GM19240 (cell line): Measurements from ENCODE around the gene GJA5.
"Not testable (repeated sequence)": the region's sequence is repeated elsewhere in the genome, so short reads cannot be mapped to it uniquely, and the experiment has no call there.

Experiments
- DNase-seq: peaks from one replicate; pipeline ENCODE4 v3.0.0; 2011; ENCODE audit warnings: low spot score; ENCODE audit not compliant: insufficient read length

GJA5 gene

DNA sequence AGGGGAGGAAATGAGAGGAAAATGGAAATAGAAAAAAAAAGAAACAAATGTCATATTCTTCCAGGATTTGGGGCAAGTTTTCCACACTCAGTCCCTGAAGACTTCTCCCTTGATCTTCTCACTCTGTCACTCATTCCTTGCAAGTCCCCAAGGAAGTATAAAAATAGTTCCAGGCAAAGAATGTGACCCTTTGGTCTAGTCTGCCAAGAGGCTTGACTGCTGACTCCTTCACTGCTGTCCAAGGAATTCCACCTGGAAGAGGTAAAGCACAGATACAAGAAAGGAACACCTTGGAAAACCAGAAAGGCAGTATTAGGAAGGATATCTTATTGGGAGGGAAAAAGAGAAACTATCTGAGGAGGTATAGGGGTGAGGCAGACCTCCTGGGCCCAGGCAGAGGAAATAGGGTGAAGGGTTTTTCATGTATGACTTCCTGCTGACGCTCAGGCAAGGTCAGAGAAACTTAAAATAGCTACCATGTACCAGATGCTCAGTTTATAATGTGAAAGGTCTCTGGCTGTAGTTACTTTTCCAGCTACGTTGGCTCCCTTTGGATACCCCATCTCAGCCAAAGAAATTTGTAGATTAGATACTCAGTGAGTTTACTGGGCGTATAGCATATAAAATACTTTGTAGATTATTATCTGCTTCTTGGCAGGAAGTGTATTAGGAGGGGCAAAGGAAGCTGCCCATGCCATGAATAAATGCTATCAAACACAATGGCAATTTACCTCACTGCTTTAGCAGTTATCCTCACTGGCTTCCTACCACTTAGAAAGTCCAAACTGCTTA is 2.0 kb upstream of the GJA5 start:
- no peak for DNase-seq

DNA sequence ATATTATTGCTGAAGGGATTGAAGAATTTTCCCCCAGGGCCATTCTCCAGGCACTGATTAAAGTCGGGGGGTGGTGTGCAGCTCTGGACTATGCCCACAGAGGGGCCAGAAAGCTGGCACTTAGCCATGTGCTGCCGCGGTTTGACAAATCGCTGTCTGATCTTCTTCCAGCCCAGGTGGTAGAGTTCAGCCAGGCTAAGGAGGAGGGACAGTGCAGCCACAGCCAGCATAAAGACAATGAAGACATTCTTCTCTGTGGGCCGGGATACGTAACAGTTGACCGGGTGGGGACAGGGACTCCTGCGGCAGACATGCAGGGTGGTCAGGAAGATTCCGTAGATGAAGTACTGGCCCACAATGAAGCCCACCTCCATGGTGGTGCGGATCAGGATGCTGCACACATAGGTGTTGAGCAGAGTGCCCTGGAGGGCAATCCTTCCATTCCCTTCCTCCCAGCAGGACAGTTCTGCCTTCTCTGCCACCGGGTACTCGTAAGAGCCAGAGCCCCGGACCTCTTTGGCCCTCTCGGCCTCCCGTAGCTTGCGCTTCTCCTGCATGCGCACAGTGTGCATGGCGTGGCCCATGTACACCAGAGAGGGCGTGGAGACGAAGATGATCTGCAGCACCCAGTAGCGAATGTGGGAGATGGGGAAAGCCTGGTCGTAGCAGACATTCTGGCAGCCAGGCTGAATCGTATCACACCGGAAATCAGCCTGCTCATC is 1.9 kb downstream of the GJA5 start:
- DNase-seq, result no peak

DNA sequence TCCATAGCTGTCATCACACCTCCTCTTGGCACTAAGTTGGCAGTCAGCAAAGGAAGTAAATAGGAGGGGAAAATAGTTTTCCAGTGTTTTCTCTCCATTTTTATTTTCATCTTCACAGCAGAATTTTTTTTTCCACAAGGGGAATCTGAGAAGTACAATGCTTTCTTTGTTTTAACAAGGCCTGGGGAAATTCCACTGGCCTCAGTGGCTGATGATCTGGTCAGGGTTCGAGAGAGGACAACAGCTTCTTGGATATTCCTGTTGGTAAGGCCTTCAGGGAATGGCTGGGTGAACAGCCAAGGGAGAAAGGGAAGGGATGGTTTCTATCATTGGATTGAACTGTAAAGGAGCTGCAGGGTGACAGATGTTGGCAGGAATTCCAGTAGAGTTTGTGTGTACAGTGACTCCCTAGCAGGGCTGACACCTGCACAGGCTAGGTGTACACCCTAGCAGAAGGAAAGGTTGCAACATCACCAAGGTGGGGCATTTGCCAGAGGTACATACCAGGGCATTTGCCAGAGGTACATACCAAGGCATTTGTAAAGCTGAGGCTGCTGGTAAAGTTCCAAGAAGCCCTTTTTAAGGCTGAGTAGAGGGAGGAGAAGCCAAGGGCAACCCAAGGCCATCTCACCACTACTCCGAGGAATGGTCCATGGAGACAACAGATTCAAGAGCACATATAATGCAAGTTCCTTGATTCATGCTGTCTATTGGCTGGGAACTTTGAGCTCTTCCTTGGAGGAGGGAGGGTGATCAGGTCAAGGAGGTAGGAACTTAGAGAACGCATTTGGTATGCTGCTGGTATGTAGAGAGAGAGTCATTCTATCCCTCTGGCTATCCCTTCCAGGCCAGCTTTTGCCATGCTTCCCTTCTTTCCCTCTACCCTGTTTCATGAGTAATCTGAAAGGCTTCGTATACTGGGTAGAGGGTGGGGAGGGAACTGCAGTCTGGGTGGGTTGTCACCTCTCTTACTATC is 3.1 kb downstream of the GJA5 start:
- DNase-seq, result no peak

DNA sequence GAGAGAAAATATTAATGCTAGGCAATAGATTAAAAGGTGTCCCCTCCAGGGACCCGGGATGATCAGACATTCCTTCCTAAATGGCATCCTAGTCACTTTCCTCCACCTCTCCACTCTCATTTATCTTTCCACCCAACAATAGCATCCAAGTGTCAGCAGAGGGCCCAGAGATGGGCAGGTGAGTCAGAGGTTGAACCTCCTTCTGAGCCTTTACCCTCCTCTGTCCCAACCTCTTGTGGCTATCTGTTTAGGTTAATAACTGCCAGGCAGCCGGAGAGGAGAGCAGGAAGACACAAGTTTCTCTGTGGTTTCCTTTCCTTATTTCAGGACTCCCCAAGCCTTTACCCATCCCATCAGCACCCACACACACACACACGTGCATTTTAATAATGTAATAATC is 4.1 kb downstream of the GJA5 start:
- no peak for DNase-seq

DNA sequence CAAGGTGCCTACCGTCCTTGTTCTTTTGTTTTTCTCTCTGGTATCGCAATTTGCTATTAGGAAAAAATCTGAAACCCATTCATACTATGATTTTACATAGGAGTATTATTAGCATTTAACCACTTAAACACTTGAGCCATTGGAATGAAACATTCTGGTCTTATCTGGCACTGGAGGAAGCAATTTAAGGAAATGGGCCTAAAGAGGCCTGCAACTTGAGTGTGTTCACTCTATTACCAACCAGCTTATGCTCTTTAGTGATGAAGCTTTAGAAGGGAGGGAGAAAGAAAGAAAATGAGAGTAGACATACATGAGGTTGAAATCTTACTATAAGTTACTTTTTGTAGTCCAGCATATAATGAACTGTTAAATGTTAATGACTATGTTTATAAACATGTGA is 5.7 kb downstream of the GJA5 start:
- DNase-seq, result no peak

DNA sequence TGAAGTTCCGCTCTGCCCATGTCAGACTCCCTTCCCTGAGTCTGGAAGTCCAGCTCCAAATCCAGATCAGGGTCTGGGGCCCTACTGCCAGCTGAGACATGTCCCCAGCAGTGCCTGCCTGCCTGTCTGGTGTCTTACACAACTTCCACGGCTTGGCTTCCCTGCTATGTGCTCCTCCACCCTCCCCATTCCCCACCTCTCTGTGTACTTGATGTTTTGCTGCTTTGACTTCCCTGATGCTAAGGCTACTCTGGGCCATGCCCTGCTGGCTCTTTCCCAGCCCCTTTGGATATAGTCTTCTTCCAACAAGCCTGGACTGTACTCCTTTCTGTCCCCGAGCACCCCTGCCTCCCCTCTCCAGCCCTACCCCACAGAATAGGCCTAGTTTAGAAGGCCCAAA is 7.3 kb downstream of the GJA5 start:
- DNase-seq, result no peak

DNA sequence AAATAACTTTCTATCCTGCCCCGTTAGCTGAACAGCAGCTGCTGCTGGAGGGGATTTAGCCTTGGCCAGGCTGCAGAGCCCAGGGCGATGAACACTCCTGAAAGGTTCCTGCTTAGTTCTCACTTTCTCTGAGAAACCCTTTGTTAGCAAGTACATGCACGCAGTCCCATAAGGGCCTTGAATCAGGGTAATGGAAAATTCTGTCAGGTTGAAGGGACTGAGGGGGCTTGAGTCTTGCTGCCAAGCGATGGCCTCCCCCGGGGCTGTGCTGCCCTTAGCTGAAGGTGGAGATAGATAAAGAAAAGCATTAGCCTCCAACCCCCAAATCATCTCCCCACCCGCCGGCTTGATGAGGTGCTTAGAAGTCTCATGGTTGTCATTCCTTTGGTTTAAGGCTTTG is 7.9 kb downstream of the GJA5 start:
- no peak for DNase-seq

DNA sequence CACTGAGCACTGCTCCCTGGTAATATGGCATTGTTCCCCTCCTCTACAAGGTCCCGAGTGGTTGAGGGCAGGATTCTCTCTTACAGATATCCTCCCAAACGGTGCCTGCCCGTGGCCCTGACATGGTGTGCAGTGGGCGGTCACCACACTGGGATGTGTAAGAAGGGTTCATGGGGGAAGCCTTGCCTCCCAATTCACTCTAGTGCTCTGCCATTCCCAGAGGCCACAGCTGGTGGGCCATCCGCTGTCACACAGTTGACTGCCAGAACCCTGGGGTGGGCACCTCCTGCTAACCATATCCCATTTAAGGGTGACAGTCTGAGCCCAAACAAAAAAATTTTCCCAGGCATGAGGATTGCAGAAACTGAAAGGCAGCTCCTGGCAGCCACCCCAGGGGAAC is 9.1 kb downstream of the GJA5 start:
- no peak for DNase-seq

DNA sequence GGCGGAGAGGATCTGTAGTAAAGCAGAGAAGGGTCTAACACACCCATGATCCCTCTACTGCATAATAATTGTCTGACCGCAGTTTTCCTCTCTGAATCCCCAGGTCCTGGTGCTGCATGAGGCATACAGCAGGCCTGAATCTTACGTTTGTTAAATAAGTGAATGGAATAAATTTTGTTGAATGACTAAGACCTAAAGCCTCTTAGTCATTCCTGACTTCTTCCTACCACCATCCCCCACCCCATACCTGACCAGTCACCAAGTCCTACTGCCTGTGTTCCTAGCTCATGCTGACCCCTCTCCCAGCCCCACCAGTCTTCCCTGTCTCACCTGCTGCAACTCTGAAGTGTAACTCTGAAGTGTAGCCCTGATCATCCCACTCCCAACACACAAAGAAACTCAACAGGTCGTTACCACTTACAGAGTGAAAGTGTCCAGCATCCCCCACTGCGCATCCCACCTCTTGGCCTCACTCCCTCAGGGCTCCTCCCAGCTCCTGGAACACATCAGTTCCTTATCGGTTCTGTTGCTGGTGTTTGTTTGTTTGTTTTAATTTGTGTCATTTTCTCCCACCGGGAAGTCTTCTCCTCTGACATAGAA is 9.7 kb downstream of the GJA5 start:
- no peak for DNase-seq

DNA sequence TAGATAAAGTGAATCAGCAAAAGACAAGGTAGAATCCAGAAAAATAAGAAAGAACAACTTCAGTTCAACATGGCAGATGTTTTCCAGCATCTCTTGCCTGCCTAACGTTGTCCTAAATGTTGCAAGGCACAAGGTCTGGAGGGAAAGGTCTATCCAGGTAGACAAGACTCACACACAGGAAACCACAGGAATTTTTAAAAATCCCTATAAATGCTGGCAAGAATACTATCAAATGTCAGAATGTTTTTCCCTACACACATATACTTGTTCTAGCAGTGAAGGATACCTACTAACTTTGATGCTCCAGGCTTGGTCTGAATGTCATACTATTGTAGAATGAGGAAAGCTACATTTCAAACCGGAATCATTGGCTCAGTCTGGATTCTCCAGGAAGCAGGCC is 10.6 kb downstream of the GJA5 start:
- no peak for DNase-seq

DNA sequence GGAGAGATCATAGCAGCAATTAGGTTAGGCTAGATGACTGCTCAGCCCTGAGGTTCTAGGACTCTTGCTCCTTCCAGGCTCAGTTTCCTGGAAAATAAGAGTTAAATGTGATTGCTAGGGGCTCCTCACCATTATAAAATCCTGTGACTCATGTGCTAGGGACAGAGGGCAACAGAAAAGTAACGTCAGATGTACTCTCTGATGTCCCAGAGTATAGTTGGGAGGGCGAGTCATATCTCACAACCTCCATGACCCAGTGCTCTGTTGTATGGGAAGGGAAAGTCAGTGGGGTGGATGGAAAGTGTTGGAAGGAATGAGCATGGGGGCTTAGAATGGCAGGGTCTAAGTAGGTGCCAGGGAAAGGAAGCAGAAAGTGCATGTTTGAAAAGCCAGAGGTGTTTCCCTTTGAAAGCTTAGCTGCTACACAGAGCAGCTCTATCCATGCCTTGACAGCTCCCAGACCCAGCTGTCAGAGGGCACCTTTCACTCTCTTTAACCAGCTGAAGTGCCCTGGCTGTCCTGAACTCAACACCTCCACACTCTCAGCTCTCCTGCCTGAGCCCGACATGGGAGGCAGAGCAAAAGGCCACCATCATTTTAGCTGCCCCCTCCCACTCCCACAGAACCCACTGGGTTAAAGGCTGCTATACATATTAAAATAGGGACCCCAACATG is 11.6 kb downstream of the GJA5 start:
- DNase-seq, result no peak

DNA sequence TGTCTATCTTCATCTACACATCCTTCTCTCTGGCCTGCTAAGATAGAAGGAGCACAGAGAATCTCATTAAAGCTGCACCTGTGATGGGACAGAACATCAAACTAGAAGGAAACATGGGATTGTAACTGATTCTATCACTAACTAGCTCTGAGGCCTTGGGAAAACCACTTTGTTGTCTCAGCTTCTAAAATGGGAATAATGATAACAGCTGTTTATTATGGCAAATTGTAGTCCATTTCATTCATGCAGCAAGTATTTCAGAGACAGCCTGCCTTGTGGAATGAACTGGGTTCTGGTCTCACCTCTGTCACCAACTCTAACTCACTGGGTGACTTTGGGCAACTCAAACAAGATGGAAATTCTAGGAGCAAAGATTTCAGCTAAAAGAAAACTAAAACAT is 12.4 kb downstream of the GJA5 start:
- no peak for DNase-seq

DNA sequence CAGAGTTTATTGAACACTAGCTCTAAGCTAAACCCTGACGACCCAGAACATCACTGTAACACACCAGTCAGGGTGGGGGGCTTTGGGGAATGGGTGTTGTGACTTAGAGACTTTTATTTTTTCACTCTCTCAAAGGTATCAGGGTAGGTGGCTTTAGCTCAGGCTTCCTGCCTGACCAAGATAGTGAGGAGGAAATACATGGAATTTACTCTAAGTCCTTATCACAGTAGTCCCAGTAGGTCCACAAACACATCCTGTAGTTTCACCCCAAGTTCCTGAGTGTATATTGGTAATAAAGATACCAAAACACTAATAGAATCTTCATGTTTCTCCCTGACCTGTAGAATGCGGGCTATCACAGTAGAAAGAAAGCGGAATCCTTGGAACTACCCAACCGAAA is 15.1 kb downstream of the GJA5 start:
- DNase-seq, result no peak

DNA sequence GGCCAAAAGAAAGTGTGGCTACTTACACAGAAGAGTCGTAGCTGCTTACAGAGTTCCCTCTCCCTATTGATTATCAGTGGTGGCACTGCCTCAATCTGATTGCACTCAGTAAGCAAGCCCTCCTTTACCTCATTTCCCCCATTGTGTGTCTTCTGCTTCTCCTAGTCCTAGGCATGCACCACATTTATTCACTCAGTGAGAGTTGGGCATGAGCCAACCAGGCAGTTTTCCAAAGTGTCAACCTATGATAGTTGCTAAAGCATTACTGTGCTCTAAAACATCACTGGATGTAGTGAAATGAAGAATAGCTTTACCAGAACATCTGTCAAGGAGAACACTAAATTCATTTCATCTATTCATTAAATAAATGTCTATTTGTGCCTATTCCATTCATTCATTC is 19.3 kb downstream of the GJA5 start:
- no peak for DNase-seq

DNA sequence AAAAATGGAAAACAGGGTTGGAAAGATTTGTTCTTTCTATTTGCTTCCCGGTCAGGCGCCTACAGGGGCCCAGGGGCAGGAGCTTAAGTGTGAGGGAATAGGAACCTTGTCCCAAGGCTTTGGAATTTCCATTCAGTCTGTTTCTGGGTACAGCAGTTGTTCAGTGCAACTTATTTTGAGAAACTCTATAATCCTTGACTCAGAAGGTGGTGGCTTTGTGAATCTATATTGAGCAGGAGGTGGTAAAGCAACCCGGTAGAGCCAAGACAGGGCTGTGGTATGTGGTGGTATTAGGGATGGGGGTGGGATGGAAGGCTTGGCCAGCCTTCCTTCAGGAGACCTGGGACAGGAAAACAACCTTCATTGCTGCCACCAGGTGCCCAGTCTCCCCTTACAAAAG is 20.0 kb downstream of the GJA5 start:
- no peak for DNase-seq

DNA sequence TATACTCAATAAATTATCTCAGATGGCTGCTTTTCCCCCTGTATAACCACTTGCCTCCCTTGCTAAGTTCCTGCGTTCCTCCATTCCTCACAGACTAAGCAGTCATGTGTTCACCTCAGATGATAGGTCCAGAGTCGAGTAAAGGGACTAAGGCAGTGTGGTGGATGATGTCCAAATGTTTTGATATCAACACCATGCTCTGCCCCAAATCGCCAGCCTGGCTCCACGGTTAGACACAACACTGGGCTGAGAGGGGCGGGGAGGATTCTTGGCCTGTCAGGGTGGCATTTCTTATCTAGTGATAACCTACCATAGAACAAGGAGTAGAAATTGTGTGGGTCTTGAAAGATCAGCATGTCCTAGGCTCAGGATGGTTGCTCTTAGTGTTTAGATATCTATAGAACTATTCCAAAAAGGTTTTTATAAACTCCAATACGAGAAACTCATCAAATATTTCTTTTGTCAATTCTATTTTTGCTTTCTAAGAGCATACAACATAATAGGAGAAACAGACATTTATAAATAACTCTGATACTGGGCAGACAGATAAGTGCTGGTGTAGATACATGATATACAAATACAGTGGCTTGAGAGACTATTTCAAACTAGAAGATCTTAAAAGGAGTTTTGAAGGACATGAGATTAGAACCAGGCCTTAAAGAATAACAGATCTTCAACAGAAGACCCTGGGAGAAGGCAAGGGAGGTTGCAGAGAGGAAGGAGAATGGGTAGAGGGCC is 21.5 kb downstream of the GJA5 start:
- DNase-seq, result no peak

DNA sequence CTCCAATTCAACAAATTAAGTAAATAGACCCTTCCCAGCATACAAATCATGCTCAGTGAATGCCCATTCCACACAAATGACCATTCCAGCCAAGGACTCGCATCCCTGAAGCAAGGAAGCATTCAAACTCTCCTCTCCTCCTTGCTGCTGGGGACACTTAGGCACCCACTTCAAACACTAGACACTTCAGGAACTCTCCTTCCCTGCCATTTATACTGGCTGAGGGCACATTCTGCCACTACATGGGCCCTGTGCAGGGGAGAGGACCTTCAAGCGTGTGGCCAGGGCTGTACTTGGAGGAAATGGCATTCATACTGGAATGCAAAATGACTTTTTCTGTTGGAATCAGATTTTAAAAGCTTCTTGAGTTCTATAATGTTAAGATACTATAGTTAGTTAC is 22.3 kb downstream of the GJA5 start:
- DNase-seq, result no peak

DNA sequence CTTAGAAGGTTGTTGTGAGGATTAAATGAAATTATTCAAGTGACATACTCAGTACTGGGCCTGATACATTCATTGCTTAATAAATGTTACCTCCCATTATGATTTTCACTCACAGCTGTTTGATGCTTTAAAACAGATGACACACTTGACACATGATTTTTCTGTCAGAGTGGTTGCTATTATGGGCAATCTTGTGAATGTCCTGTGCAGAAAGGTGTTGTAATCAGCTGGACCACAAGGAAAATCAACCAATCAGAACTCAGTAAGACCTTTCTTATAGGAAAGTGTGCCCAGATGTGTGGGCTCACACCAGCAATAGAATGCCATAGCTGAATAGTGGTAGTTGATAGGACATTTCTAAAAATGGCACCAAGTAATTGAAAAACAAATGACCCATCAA is 23.5 kb downstream of the GJA5 start:
- DNase-seq, result no peak

DNA sequence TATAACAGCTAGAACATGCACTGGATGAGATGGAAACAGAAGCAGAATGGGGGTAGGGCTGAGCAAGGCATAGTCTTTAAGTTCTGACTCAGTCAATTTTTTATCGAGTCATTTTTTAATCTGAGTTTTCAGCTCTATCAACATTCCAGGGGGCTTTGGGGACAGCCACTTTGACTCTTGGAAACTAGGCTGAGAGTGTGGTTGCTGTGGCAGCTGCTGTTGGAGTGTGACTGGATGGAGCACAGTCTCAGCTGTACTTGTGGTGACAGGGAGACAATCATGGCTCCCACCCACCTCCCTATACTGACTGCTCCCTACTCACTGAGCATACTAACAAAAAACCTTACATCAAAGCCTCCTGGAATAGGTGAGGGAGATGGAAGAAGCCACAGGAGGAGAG is 25.0 kb downstream of the GJA5 start:
- DNase-seq, result no peak

DNA sequence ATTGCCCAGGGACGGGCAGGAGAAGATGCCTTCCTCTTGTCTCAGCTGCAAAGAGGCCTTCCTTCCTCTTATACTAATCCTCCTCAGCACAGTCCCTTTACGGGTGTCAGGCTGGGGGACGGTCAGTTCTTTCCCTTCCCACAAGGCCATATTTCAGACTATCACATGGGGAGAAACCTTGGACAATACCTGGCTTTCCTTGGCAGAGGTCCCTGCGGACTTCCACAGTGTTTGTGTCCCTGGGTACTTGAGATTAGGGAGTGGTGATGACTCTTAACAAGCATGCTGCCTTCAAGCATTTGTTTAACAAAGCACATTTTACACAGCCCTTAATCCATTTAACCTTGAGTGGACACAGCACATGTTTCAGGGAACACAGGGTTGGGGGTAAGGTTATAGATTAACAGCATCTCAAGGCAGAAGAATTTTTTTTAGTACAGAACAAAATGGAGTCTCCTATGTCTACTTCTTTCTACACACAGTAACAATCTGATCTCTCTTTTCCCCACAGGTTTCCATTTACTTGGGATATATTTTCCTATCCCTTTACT is 26.0 kb downstream of the GJA5 start:
- DNase-seq, result not testable (repeated sequence)
